Activated T-cell treated with anti-CD3 and anti-CD28 coated beads for 48 hours (primary cell): ENCODE data around the gene IMPG1.
"Not testable (repeated sequence)": the region's sequence is repeated elsewhere in the genome, so short reads cannot be mapped to it uniquely, and the experiment has no call there.

ENCODE experiments used
- DNase-seq: peaks from one replicate; pipeline ENCODE4 v3.0.0-alpha.2; 2020; ENCODE audit warnings: low read depth

Gene IMPG1

DNA sequence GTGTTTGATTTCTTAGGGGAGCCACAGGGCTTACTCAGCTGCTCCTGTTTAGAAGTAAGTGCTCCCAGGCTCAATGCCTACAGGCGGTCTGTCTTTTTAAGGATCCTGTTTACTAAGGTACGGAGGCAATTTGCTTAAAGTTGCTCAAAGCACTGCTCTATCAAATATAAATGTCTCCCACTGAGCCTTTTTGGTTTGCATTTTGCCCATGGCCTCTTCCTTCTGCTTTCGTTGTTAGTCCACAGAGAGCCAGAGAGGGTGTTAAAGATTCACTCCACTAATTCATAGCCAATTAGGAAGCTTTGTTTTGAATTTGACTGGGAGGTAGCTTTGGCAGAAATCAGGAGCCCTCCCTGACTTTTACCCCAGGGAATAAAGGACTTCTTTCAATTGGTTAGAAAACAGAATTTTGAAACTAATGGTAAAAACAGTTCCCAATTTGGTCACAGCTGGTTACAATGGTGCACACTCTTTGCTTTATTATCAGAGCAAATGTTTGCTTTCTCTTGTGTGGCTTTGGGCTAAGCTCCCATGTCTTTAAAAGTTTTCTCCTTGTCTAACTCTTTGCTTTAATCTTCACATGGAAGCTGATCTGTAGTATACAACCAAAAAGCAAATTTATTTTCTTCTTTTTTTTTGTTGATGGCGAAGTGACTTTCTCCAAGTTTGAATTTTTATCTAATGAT, 126.2 kb downstream of the IMPG1 start:
- DNase-seq, result no peak

- DNase-seq, result no peak
Observed at GRCh38 chr6:75943381-75943780, 129.1 kb downstream of the IMPG1 start.

DNA sequence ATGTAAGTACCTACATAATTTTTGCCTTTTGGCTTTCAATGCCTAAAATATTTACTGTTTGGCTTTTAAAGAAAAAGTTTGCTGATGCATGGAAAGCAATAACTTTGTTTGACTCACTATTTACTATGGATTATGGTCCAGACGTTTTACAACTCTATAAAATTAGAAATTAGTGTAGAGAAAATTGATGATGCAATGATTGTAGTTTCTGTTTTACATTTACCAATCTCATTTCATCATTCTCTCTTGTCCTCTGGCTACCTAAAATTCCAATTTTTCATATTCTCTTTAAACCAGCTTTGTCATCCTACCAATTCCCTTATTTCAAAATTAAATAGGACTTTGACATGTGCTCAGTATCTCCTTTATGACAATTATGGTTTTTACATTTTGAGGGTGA, 131.0 kb downstream of the IMPG1 start:
- DNase-seq, result no peak

DNA sequence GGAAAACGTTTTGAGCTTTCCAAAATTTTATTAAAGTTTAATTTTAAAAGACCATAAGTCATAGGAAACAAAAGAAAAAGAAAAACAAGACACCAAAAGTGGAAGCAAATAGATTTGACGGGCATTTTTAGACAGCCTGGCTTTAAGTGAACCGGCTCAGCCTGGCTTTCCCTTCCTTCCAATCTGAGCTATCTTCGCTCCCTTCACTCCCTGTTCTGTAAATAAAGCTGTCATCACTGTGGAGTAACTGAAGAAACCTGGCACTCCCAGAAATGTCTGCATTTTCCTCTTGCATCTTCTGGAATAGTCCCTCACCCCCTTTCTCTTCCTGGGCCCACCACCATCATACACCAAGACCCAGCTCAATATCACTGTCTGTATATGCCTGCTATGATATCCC, 131.9 kb downstream of the IMPG1 start:
- DNase-seq, result no peak

DNA sequence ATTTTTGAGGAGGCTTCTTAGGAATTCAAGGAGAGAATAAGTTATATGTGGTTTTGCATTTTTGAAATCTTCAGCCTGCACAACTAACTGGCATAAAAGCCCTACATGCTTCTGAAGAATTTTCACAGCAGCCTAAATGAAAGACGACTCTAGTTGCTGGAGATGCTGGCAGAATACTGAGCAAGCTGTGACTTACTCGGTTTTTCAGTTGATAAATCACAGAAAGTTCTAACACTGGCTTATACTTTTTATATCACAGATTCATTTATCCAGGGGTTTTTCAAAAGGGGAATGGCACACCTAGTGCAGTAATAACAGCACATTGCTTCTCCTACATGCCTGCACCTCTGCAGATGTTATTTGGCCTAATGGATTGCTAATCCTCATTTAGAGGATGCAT, 134.6 kb downstream of the IMPG1 start:
- DNase-seq, result no peak

- no peak for DNase-seq
Observed at GRCh38 chr6:75936682-75937081, 135.8 kb downstream of the IMPG1 start.

DNA sequence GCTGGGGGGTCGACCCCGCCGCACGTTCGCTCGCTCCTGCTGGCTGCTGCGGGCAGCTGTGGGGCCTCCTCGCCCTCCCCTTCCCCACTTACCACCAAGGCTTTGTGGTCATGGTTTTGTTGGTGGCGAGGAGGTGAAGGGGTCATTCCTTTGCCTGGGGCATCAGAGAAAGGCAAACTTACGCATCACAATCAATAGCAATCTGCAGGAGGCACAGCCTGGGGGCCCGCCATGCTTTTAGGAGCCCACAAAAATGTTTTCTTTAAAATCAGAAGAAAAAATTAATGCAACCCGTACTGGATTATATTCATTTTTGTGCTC, 137.0 kb downstream of the IMPG1 start:
- no peak for DNase-seq

DNA sequence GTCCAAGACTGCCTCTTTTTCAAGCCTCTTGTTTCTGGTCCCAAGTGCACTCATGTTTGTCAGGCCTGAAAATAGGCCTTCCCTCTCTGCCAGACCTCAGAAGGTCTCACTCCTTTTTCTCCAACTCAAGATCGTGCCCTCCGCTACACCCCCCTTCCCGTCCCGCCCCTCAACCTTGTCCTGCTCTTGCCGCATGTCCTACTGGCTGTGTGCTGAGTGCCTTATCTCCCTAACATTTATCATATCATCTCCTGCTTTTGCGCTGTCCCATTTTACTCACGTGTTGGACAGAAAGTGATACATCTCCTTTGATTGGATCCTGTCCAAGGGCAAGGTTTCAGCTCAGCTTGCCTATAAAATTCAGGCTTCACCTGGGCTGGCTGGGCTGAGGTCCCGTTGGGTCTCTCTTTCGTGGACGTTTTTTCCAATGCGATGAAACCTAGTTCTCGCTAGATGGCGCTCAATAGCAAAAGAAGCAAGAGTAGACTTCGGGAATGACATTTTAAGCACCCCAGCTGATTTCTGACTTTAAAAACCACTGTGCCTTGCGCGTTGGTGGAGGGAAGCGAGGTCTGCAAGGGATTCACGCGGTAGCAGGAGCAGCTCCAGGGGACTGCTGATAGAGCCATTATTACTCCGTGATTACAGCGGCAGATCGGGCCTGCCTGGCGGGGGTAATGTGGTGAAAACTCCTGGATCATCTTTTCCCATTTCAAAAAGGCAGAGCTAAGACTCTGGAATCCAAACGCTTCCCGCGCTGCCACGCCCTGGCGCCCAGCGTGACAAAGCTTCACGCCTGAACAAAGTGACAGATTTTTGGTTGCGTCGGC, 137.6 kb downstream of the IMPG1 start:
- peak; percentile 8 for DNase-seq

- no peak for DNase-seq
Observed at GRCh38 chr6:75933387-75933975, 139.0 kb downstream of the IMPG1 start.

GRCh38 chr6:75932067-75932466, 140.4 kb downstream of the IMPG1 start:
- no peak for DNase-seq

DNA sequence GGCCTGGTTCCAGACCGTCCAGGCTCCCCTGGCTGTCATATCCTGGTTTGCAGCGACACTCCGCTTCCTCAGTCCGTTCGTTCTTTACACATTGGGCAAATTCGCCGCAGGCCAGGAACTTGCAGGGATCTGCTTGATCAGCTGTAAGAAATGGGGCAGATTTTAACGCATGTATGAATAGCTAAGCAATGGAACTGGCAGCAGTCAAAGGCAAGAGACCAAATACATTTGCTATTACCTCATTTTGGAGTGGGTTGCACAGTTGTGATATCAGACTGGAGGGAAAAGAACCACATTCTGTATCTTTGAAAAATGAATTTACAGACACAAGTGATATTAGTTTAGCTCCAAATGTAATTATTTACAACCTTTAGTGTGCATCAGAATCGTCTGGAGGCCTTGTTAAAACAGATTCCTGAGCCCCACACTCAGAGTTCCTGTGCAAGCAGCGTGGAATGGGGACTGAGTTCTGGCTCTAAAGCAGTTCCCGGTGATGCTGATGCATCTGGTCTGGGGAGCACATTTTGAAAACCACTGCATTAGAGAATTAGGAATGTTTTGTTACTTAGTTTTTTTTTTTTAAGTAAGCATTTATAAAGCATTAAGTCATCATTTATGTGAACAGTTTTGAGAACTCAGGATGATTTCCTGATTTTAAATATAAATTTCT, 141.3 kb downstream of the IMPG1 start:
- DNase-seq, result no peak

DNA sequence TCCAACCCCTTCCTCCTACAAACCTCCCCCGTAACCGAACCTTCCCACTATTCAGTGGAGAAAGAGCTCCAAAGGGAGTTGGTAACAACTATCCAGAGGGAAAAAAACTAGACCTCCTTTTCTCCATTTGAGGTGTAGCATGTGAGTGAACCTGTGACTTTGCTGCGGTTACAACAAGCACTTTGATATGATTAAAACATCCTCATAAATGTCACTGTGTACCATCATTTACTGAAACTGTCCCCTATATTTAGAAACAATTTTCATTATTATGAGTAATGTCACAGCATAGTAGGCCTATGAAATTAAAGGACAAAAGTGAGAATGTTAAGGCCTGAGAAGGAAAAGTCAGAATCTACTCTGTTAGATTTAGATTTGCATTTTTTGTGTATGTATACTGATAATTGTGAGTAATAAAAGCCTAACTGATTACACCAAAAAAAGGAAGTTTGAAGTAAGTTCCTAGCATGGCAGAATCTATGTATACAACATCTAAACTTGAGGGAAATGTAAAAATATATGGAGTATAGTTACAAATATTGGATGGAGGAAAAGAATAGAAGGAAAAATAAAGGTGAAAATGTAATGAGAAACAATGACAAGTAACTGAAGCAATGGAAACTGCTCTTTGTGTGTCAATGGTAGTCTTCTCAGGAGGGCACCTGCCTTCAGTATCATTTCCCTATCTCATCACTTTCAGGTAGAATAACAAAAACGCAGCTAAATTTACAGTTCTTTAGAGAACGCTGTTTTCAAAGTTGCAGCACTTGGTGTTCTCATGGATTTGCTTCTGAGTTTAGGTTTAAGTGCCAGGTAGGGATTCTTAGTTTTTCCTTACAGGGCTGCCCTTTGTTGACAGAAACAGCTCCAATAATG, 145.9 kb downstream of the IMPG1 start:
- DNase-seq, result no peak

- no peak for DNase-seq
Observed at GRCh38 chr6:75922226-75922625, 150.2 kb downstream of the IMPG1 start.

- no peak for DNase-seq
Observed at GRCh38 chr6:75913040-75913439, 159.4 kb downstream of the IMPG1 start.

DNA sequence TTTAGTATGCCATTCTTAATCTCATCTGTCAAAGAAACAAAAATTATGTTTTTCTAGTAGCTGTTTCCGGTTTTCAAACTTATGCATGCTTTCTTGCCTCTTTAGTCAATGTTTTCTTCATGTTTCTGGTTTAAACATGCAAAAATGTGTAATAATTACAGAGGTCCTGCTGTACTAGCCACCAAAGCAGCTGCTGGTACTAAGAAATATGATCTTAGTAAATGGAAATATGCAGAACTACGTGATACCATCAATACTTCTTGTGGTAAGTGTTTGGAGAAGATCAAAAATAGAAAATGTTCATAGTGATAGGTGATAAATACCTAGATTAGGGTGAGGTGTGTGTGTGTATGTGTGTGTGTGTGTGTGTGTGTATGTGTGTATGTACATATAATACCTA, 165.0 kb downstream of the IMPG1 start:
- DNase-seq, result no peak

DNA sequence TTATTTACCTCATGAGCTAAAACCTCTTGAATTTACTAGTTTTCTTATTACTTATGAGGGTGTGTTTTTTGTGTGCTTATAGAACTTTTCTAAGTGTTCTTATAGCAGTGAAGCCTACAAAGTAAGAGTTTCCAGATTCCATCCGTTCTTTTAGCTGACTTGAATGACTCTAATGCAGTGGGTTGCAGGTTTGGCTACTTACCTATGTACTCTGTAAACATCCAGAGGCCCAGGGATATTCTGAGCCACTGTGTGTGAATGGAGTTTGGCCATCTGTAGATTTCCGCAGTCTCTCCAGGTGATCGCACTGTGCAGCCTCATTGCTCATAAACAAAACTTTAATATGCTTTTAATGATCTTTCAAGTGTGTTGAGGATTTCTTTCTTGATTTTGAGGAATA, 165.6 kb downstream of the IMPG1 start:
- no peak for DNase-seq

DNA sequence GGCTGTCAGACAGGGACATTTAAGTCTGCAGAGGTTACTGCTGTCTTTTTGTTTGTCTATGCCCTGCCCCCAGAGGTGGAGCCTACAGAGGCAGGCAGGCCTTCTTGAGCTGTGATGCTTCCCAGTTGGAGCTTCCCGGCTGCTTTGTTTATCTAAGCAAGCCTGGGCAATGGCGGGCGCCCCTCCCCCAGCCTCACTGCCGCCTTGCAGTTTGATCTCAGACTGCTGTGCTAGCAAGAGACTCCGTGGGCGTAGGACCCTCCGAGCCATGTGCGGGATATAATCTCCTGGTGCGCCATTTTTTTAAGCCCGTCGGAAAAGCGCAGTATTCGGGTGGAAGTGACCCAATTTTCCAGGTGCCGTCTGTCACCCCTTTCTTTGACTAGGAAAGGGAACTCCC, 167.3 kb downstream of the IMPG1 start:
- DNase-seq, result not testable (repeated sequence)

DNA sequence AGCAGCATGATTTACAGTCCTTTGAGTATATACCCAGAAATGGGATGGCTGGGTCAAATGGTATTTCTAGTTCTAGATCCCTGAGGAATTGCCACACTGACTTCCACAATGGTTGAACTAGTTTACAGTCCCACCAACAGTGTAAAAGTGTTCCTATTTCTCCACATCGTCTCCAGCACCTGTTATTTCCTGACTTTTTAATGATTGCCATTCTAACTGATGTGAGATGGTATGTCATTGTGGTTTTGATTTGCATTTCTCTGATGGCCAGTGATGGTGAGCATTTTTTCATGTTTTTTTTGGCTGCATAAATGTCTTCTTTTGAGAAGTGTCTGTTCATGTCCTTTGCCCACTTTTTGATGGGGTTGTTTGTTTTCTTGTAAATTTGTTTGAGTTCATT, 172.2 kb downstream of the IMPG1 start:
- not testable (repeated sequence) for DNase-seq

- DNase-seq, result no peak
Observed at GRCh38 chr6:75896526-75896925, 175.9 kb downstream of the IMPG1 start.

- DNase-seq, result no peak
Observed at GRCh38 chr6:75893776-75894152, 178.7 kb downstream of the IMPG1 start.

DNA sequence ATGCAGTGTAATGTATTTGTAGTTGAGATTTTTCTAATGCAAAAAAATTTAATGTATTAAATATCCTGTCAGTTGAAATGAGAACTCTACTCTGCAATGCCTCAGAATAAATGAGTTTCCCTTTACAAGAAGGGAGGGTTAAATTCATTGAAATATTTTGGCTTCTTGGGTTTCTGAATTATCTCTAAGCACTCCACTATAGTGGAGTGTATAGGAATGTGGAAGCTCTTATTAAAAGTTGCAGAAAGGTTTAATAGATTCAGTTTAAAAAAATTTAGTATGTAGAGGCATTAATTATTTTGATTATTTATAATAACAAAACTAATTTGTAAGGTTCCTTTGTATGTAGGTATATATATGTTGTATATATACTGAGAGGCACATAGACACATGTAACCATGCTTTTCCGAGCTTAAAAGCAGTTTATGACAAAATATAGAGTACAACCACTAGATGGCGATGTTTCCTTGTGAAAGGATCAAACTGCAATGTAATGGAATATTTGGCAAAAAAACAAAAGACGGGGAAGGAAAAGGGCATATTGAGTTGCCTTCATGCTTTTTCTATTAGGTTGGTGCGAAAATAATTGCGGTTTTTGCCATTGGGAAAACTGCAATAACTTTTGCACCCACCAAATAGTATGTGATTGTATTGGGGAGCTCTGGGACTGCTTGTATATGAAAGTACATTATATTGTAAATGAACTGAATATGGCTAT, 179.2 kb downstream of the IMPG1 start:
- DNase-seq, result no peak
